CD14-positive monocyte (primary cell): Measurements from ENCODE around the gene ARPC5L. TPM values are rescaled to one million over a fixed set of nuclear protein-coding genes. Genes with fewer than 3 reads are reported as not detected.
A peak's percentile ranks its signal among the peaks of the same experiment; 100 is the strongest.

Experiments used
- DNase-seq, 3 donors: peaks; one replicate each; pipeline ENCODE4 v3.0.0-alpha.2; 2011 to 2022
- H2AFZ ChIP-seq: 2 replicates; pipeline ENCODE4 v1.6.0; 2012; ENCODE audit warnings: mild to moderate bottlenecking, low read depth, low read length, inconsistent platforms; ENCODE audit not compliant: insufficient read depth, poor library complexity, severe bottlenecking
- H3K27ac ChIP-seq, 2 donors: 1 replicate in 1 of 2; 2 replicates in 1 of 2; pipeline ENCODE4 v1.5.1; 2012 to 2013; ENCODE audit warnings: low read length in 2 of 2, control low read depth in 1 of 2, inconsistent platforms in 1 of 2, low read depth in 1 of 2, mild to moderate bottlenecking in 1 of 2
- H3K27me3 ChIP-seq, 2 donors: one replicate each; pipeline versions ENCODE4 v1.6.0 to v1.6.1; 2011 to 2013; ENCODE audit warnings: low read length in 2 of 2; ENCODE audit not compliant: control insufficient read depth in 2 of 2, insufficient read depth in 2 of 2
- H3K36me3 ChIP-seq, 2 donors: replicated peaks in 1 of 2; 1 replicate in 1 of 2; 2 replicates in 1 of 2; pipeline versions ENCODE4 v1.5.1 to v1.6.1; 2012 to 2013; ENCODE audit warnings: low read length in 2 of 2, control low read depth in 1 of 2, inconsistent platforms in 1 of 2, mild to moderate bottlenecking in 1 of 2; ENCODE audit not compliant: insufficient read depth in 2 of 2, control insufficient read depth in 1 of 2
- H3K4me1 ChIP-seq, 2 donors: 1 replicate in 1 of 2; 2 replicates in 1 of 2; pipeline versions ENCODE4 v1.5.1 to v1.6.1; 2012 to 2013; ENCODE audit warnings: low read length in 2 of 2, control low read depth in 1 of 2, inconsistent platforms in 1 of 2, mild to moderate bottlenecking in 1 of 2, moderate library complexity in 1 of 2; ENCODE audit not compliant: insufficient read depth in 2 of 2, control insufficient read depth in 1 of 2
- H3K4me2 ChIP-seq: replicated peaks from 2 replicates; pipeline ENCODE3; 2012; ENCODE audit warnings: low read length, moderate library complexity, mild to moderate bottlenecking; ENCODE audit not compliant: poor library complexity, severe bottlenecking; ENCODE audit errors: extremely low read depth
- H3K4me3 ChIP-seq, 3 experiments: fragments of 200-600 bp in 1 of 3; sonication (generic) in 1 of 3; replicated peaks in 1 of 3; 1 replicate in 2 of 3; 2 replicates in 1 of 3; pipeline ENCODE4 v1.5.1; 2011 to 2013; ENCODE audit warnings: low read length in 3 of 3, mild to moderate bottlenecking in 3 of 3, control low read depth in 2 of 3, low read depth in 2 of 3, inconsistent platforms in 1 of 3, moderate library complexity in 1 of 3
- H3K79me2 ChIP-seq: 2 replicates; pipeline ENCODE4 v1.6.0; 2012; ENCODE audit warnings: mild to moderate bottlenecking, control low read depth, inconsistent platforms, low read length, moderate library complexity; ENCODE audit not compliant: insufficient read depth
- H3K9ac ChIP-seq: 2 replicates; pipeline ENCODE4 v1.6.0; 2017; ENCODE audit warnings: low read length, mild to moderate bottlenecking; ENCODE audit not compliant: insufficient read depth, poor library complexity, severe bottlenecking
- H3K9me3 ChIP-seq, 2 donors: replicated peaks in 1 of 2; 1 replicate in 1 of 2; 2 replicates in 1 of 2; pipeline versions ENCODE4 v1.5.1 to v1.6.1; 2012 to 2013; ENCODE audit warnings: low read length in 2 of 2, control low read depth in 1 of 2; ENCODE audit not compliant: control insufficient read depth in 1 of 2, insufficient read depth in 1 of 2
- H4K20me1 ChIP-seq: 2 replicates; pipeline ENCODE4 v1.6.0; 2012; ENCODE audit warnings: mild to moderate bottlenecking, low read length, control low read depth, moderate library complexity; ENCODE audit not compliant: insufficient read depth
- H3K27ac Mint-ChIP-seq, 7 donors: one replicate each; pipeline ENCODE4 v1.8.0; 2020; ENCODE audit warnings: mild to moderate bottlenecking in 7 of 7, mixed read lengths in 7 of 7, moderate library complexity in 6 of 7, inconsistent platforms in 2 of 7
- H3K27me3 Mint-ChIP-seq, 3 donors: one replicate each; pipeline ENCODE4 v1.8.0; 2021 to 2022; ENCODE audit warnings: low read depth in 3 of 3, mild to moderate bottlenecking in 3 of 3, mixed read lengths in 3 of 3, moderate library complexity in 3 of 3, inconsistent platforms in 1 of 3
- H3K36me3 Mint-ChIP-seq, 2 donors: one replicate each; pipeline ENCODE4 v1.8.0; 2020; ENCODE audit warnings: mixed read lengths in 2 of 2, inconsistent platforms in 1 of 2, mild to moderate bottlenecking in 1 of 2
- H3K4me1 Mint-ChIP-seq: one replicate; pipeline ENCODE4 v1.8.0; 2020; ENCODE audit warnings: mild to moderate bottlenecking, mixed read lengths
- H3K4me3 Mint-ChIP-seq, 2 donors: one replicate each; pipeline ENCODE4 v1.8.0; 2020; ENCODE audit warnings: mild to moderate bottlenecking in 2 of 2, mixed read lengths in 2 of 2, moderate library complexity in 1 of 2
- H3K9me3 Mint-ChIP-seq, 7 donors: one replicate each; pipeline ENCODE4 v1.8.0; 2020 to 2022; ENCODE audit warnings: mixed read lengths in 7 of 7, mild to moderate bottlenecking in 6 of 7, moderate library complexity in 6 of 7, inconsistent platforms in 2 of 7
- WGBS: methylation state at CpG from one replicate; pipeline ENCODE4 v1.1.5; 2013; ENCODE audit warnings: missing lambda C conversion rate; ENCODE audit not compliant: insufficient coverage; 5-methylcytosine and 5-hydroxymethylcytosine counted together
- intact Hi-C, 2 donors: fragments of 100-400 bp; cut with micrococcal nuclease; formaldehyde crosslinking; loops; one replicate each; pipeline versions ENCODE4 v1.15.0 to v1.15.1; 2023
- polyA plus RNA-seq, 3 donors: library from polyadenylated mRNA; depleted of rRNA in 1 of 3; unstranded in 2 of 3; stranded (reverse) in 1 of 3; fragments of 300-500 nt in 2 of 3; fragments of >200 nt in 1 of 3; fragmentation: Illumina TruSeq in 2 of 3; gene quantifications; 1 replicate in 2 of 3; 2 replicates in 1 of 3; pipeline ENCODE4 v1.2.3, GENCODE V29; 2012 to 2021
- TF ChIP-seq, protein P1 (sequence below): fragments of 200-600 bp; IDR thresholded peaks from one replicate; pipeline ENCODE4 v1.8.0; 2022; ENCODE audit warnings: antibody characterized with exemption, mild to moderate bottlenecking

Gene ARPC5L
- polyA plus RNA-seq, 3 donors = 16.0 to 35.2 (median 20.7) TPM

DNA sequence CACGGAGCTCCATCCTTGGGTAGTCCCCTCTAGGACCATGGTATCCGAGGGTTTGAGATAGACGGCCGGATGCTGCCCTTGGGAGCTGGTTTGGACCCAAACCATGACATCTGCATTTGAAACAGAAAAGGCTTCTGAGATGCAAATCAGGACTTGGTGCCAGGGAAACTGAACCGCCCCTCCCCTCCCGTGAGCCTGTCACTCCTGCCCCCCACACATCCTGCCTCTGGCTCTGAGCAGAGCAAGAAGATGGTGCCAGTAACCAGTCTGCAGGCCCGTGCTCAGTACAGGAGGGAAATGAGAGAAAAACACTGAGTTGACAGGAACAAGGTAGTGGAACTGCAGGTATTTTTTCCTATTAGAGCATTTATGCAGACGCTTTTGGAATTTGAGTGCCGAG is 18.6 kb downstream of the ARPC5L start:
- no peak overlapping the region for H3K27ac ChIP-seq
- peaks cover 78 to 99% of the 10 kb centered on the region in 2 donors for H3K36me3 ChIP-seq
- no peaks in the 10 kb centered on the region for H3K9me3 Mint-ChIP-seq
- intact Hi-C loops = no loop called here
- peaks cover 20% of the 10 kb centered on the region for H4K20me1 ChIP-seq
- no peaks in the 10 kb centered on the region for H3K4me1 Mint-ChIP-seq
- peaks cover 82 to 95% of the 10 kb centered on the region in 2 donors for H3K36me3 Mint-ChIP-seq
- H3K4me3 ChIP-seq = no peak overlapping the region
- no peak for DNase-seq
- H3K27ac Mint-ChIP-seq = no peak overlapping the region
- H3K9ac ChIP-seq = no peak overlapping the region
- 80% methylated on average over 7 of the region's 9 CpGs for WGBS
- no peak overlapping the region for H2AFZ ChIP-seq
- H3K4me1 ChIP-seq = no peaks in the 10 kb centered on the region
- H3K9me3 ChIP-seq = no peaks in the 10 kb centered on the region
- TF ChIP-seq, protein P1, sequence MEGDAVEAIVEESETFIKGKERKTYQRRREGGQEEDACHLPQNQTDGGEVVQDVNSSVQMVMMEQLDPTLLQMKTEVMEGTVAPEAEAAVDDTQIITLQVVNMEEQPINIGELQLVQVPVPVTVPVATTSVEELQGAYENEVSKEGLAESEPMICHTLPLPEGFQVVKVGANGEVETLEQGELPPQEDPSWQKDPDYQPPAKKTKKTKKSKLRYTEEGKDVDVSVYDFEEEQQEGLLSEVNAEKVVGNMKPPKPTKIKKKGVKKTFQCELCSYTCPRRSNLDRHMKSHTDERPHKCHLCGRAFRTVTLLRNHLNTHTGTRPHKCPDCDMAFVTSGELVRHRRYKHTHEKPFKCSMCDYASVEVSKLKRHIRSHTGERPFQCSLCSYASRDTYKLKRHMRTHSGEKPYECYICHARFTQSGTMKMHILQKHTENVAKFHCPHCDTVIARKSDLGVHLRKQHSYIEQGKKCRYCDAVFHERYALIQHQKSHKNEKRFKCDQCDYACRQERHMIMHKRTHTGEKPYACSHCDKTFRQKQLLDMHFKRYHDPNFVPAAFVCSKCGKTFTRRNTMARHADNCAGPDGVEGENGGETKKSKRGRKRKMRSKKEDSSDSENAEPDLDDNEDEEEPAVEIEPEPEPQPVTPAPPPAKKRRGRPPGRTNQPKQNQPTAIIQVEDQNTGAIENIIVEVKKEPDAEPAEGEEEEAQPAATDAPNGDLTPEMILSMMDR = no peak
- no peak overlapping the region for H3K4me2 ChIP-seq
- H3K27me3 ChIP-seq = no peaks in the 10 kb centered on the region
- H3K27me3 Mint-ChIP-seq = peaks cover 0 to 1% (median 0%) of the 10 kb centered on the region in 3 donors
- no peak overlapping the region for H3K4me3 Mint-ChIP-seq
- peaks cover 6% of the 10 kb centered on the region for H3K79me2 ChIP-seq

DNA sequence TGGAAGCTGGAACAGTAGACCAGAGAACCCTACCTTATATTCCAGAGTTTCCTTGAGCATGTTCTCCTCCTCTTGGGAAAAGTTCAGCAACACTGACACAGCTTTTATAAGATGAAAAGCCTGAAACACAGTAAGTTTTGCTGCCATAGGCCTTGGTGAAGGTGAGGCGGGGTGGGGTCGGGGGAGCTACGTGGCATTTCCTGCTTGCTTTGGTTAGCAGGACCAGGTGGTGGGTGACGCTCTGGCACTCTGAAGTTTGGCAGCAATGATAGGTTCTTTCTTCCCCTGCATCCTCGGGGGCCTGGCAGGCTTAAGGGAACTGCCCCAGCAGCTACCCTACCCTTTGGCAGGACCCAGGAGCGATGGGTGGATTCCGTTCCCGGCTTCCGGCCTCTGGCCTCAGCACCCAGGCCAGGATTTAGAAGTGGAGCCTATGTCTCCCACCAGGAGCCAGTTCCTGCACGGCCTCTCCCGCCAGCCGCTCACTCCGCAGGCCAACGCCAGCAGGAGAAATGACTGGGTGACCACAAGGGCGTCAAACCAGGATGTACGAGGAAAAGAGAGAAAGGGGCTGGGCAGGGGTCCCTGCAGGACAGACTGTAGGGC is 19.3 kb downstream of the ARPC5L start:
- Mint-ChIP-seq H3K9me3 (no peaks in the 10 kb centered on the region), H3K36me3 (peaks cover 83 to 95% of the 10 kb centered on the region in 2 donors), H3K27ac (peak overlapping the region in 1 of 7 donors; percentile 46), H3K4me1 (no peaks in the 10 kb centered on the region), H3K27me3 (peaks cover 0 to 1% (median 0%) of the 10 kb centered on the region in 3 donors), H3K4me3 (no peak overlapping the region)
- H3K9me3 ChIP-seq = no peaks in the 10 kb centered on the region
- no peaks in the 10 kb centered on the region for H3K27me3 ChIP-seq
- H2AFZ ChIP-seq = no peak overlapping the region
- no peak overlapping the region for H3K4me3 ChIP-seq
- H3K36me3 ChIP-seq = peaks cover 78 to 99% of the 10 kb centered on the region in 2 donors
- no peaks in the 10 kb centered on the region for H3K79me2 ChIP-seq
- no peak overlapping the region for H3K27ac ChIP-seq
- no peak overlapping the region for H3K4me2 ChIP-seq
- H3K4me1 ChIP-seq = no peaks in the 10 kb centered on the region
- TF ChIP-seq, protein P1 = no peak
- H3K9ac ChIP-seq = no peak overlapping the region
- intact Hi-C loops = no loop called here
- DNase-seq = no peak
- H4K20me1 ChIP-seq = peaks cover 15% of the 10 kb centered on the region
- WGBS = 97% methylated on average over 11 of the region's 16 CpGs
